ENCODE results near the gene ZFHX3.
A peak's percentile ranks its signal among the peaks of the same experiment; 100 is the strongest.

Gene ZFHX3

DNA sequence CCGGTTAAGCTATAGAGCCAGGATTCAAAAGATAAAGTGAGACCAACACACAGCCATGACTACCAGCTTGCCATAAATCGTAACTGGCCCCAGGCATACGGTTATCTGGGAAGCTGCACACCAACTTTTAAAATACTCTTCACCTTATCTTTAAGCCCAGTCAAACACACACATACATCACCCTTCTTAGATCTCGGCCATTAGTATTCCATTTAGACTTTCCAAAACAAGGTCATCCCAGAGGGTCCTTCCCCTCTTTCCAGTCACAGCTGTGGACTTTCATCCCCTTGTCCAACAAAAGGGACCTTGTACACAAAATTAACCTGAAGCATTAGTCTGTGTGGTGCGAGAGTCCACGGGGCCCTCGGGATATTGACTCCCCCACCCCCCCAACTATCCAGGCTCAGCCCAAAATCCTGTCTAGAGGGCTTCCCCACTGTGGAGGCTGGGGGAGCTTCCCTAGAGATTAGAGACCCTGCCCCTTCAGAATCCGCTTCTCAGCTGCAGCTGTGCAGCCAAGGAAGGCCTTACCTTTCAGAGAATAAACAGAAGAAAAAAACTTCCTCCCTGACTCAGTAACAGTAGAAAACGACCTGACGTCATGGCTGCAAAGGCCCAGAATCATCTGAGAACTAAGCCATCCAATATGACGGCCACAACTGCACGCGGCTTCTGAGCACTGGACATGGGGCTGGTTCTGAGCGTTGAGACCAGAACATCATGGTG is 9.9 kb downstream of the ZFHX3 start:
- no peak overlapping the region for H3K4me3 Mint-ChIP-seq

GRCh38 chr16:73037331-73037745 is 10.6 kb downstream of the ZFHX3 start:
- H3K9me3 Mint-ChIP-seq, result no peaks in the 10 kb centered on the region
- peaks cover 4% of the 10 kb centered on the region for H3K27me3 Mint-ChIP-seq
- no peaks in the 10 kb centered on the region for H3K36me3 Mint-ChIP-seq
- H3K4me1 Mint-ChIP-seq, result peaks cover 13% of the 10 kb centered on the region
- H3K4me3 Mint-ChIP-seq, result no peak overlapping the region
- peak overlapping the region; percentile 73 for H3K27ac Mint-ChIP-seq

More for the DNA sequence above, 9.9 kb downstream of the ZFHX3 start:
- Mint-ChIP-seq H3K36me3 (no peaks in the 10 kb centered on the region), H3K27me3 (peaks cover 3% of the 10 kb centered on the region), H3K27ac (no peak overlapping the region), H3K9me3 (no peaks in the 10 kb centered on the region), H3K4me1 (peaks cover 13% of the 10 kb centered on the region)

GRCh38 chr16:73036074-73036826 is 11.7 kb downstream of the ZFHX3 start:
- H3K4me1 Mint-ChIP-seq, result peaks cover 13% of the 10 kb centered on the region
- peak overlapping the region; percentile 15 for H3K4me3 Mint-ChIP-seq
- no peak overlapping the region for H3K27ac Mint-ChIP-seq
- peaks cover 5% of the 10 kb centered on the region for H3K27me3 Mint-ChIP-seq
- no peaks in the 10 kb centered on the region for H3K9me3 Mint-ChIP-seq
- no peaks in the 10 kb centered on the region for H3K36me3 Mint-ChIP-seq

GRCh38 chr16:73034374-73034773 is 13.6 kb downstream of the ZFHX3 start:
- no peaks in the 10 kb centered on the region for H3K36me3 Mint-ChIP-seq
- peaks cover 13% of the 10 kb centered on the region for H3K4me1 Mint-ChIP-seq
- H3K4me3 Mint-ChIP-seq, result no peak overlapping the region
- H3K27me3 Mint-ChIP-seq, result peaks cover 5% of the 10 kb centered on the region
- no peaks in the 10 kb centered on the region for H3K9me3 Mint-ChIP-seq
- H3K27ac Mint-ChIP-seq, result no peak overlapping the region

GRCh38 chr16:73033271-73033998 is 14.5 kb downstream of the ZFHX3 start:
- Mint-ChIP-seq H3K4me3 (no peak overlapping the region), H3K9me3 (no peaks in the 10 kb centered on the region), H3K27ac (no peak overlapping the region), H3K27me3 (peaks cover 5% of the 10 kb centered on the region), H3K4me1 (peaks cover 13% of the 10 kb centered on the region), H3K36me3 (no peaks in the 10 kb centered on the region)

- no peak overlapping the region for H3K4me3 Mint-ChIP-seq
- H3K27ac Mint-ChIP-seq, result no peak overlapping the region
- H3K27me3 Mint-ChIP-seq, result peaks cover 5% of the 10 kb centered on the region
- H3K4me1 Mint-ChIP-seq, result peaks cover 10% of the 10 kb centered on the region
- H3K36me3 Mint-ChIP-seq, result no peaks in the 10 kb centered on the region
- H3K9me3 Mint-ChIP-seq, result no peaks in the 10 kb centered on the region
Measured at GRCh38 chr16:73032541-73033270, 15.2 kb downstream of the ZFHX3 start.

DNA sequence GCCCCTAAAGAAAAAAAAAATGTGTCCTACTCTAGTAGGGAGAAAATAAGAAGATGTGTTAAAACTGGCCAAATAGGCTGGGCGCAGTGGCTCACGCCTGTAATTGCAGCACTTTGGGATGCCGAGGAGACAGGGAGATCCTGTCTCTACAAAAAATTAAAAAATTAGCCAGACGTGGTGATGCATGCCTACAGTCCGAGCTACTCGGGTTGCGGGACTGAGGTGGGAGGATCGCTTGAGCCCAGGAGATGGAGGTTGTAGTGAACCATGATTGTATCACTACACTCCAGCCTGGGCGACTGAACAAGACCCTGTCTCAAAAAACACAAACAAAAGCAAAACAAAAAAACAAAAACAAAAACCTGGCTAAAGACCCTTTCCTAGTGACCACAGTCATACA is 15.9 kb downstream of the ZFHX3 start:
- Mint-ChIP-seq H3K36me3 (no peaks in the 10 kb centered on the region), H3K27me3 (peaks cover 5% of the 10 kb centered on the region), H3K27ac (no peak overlapping the region), H3K9me3 (no peaks in the 10 kb centered on the region), H3K4me1 (peaks cover 6% of the 10 kb centered on the region), H3K4me3 (no peak overlapping the region)

DNA sequence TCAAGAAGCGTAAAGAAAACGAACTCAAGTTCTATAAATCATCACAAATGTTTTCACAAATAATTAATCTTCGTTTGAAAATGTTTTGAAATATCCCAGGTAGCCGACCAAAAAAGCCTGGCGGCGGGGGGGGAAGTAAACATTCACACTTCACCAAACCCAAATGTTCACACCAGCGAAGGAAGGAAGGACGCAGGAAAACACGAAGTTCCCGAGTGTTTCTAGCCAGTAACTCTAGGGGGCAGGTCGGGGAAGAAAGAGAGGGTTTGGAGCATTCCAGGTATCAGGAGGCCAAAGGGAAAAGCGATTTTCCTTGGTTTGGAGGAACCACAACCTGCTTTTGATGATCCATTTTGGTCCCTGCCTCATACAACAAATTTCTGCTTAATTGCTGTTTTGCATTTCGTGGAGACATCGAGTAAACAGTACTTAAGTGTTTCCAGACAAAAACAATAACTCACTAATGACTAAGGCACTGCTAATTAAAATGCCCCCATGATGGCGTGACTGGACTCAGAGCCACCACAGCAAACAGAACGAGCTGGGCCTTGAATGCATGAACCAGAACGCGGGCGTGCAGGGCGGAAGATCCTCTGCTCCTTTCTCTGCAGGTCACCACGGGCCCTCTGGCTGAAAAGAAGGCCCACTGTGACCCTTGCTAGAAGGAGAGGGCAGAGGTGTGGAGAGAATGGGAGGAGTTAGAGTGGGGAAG is 16.6 kb downstream of the ZFHX3 start:
- H3K4me1 Mint-ChIP-seq, result peaks cover 6% of the 10 kb centered on the region
- H3K27ac Mint-ChIP-seq, result no peak overlapping the region
- H3K4me3 Mint-ChIP-seq, result no peak overlapping the region
- H3K27me3 Mint-ChIP-seq, result peaks cover 5% of the 10 kb centered on the region
- no peaks in the 10 kb centered on the region for H3K36me3 Mint-ChIP-seq
- H3K9me3 Mint-ChIP-seq, result no peaks in the 10 kb centered on the region

GRCh38 chr16:73028721-73029361 is 19.1 kb downstream of the ZFHX3 start:
- no peak overlapping the region for H3K27ac Mint-ChIP-seq
- no peaks in the 10 kb centered on the region for H3K9me3 Mint-ChIP-seq
- no peaks in the 10 kb centered on the region for H3K36me3 Mint-ChIP-seq
- H3K27me3 Mint-ChIP-seq, result peaks cover 2% of the 10 kb centered on the region
- H3K4me1 Mint-ChIP-seq, result no peaks in the 10 kb centered on the region
- H3K4me3 Mint-ChIP-seq, result no peak overlapping the region

- no peaks in the 10 kb centered on the region for H3K36me3 Mint-ChIP-seq
- no peak overlapping the region for H3K27ac Mint-ChIP-seq
- H3K27me3 Mint-ChIP-seq, result peaks cover 2% of the 10 kb centered on the region
- H3K9me3 Mint-ChIP-seq, result no peaks in the 10 kb centered on the region
- H3K4me3 Mint-ChIP-seq, result no peak overlapping the region
- H3K4me1 Mint-ChIP-seq, result no peaks in the 10 kb centered on the region
Measured at GRCh38 chr16:73028263-73028662, 19.7 kb downstream of the ZFHX3 start.

- Mint-ChIP-seq H3K27ac (no peak overlapping the region), H3K9me3 (no peaks in the 10 kb centered on the region), H3K27me3 (peaks cover 2% of the 10 kb centered on the region)
Measured at GRCh38 chr16:73027685-73028111, 20.2 kb downstream of the ZFHX3 start.

GRCh38 chr16:73026754-73027684 is 20.9 kb downstream of the ZFHX3 start:
- H3K4me1 Mint-ChIP-seq, result no peaks in the 10 kb centered on the region
- no peak overlapping the region for H3K27ac Mint-ChIP-seq
- H3K4me3 Mint-ChIP-seq, result no peak overlapping the region
- H3K36me3 Mint-ChIP-seq, result no peaks in the 10 kb centered on the region
- no peaks in the 10 kb centered on the region for H3K9me3 Mint-ChIP-seq
- H3K27me3 Mint-ChIP-seq, result no peaks in the 10 kb centered on the region

More at GRCh38 chr16:73027685-73028111, 20.2 kb downstream of the ZFHX3 start:
- no peaks in the 10 kb centered on the region for H3K4me1 Mint-ChIP-seq
- H3K36me3 Mint-ChIP-seq, result no peaks in the 10 kb centered on the region
- H3K4me3 Mint-ChIP-seq, result no peak overlapping the region

GRCh38 chr16:73025856-73026210 is 22.1 kb downstream of the ZFHX3 start:
- H3K36me3 Mint-ChIP-seq, result no peaks in the 10 kb centered on the region
- H3K4me3 Mint-ChIP-seq, result no peak overlapping the region
- H3K27me3 Mint-ChIP-seq, result no peaks in the 10 kb centered on the region
- H3K9me3 Mint-ChIP-seq, result no peaks in the 10 kb centered on the region
- H3K4me1 Mint-ChIP-seq, result no peaks in the 10 kb centered on the region
- no peak overlapping the region for H3K27ac Mint-ChIP-seq
